K562 (cell line): Measurements from ENCODE around the gene TREX2. TPM values are rescaled to one million over a fixed set of nuclear protein-coding genes. Genes with fewer than 3 reads are reported as not detected.

Source experiments
- ATAC-seq: fragments of 200-7000 bp; cut with Tn5 transposase; 3 replicates; pipeline ENCODE4 v1.9.1; 2020; ENCODE audit warnings: moderate library complexity
- BruUV-seq: library from RNA; stranded (reverse); fragments of 400-500 nt; replicated peaks from 2 replicates; lab custom pipeline; 2021; lab: Mats Ljungman, UMichigan
- CTCF ChIA-PET: fragments of 300-600 bp; formaldehyde crosslinking; extraction: SDS; loops from one replicate; lab custom pipeline; 2021; ENCODE audit warnings: low intra/inter-chr PET ratio; lab: Yijun Ruan, JAX
- POLR2A ChIA-PET: fragments of 300-600, 350-650 bp; sonication (Branson Sonifier 250); formaldehyde crosslinking; extraction: SDS; loops from one replicate; lab custom pipeline; 2021; ENCODE audit warnings: antibody characterized with exemption, inconsistent platforms; lab: Yijun Ruan, JAX
- DNase-seq, 4 experiments: peaks; one replicate each; pipeline versions ENCODE4 v3.0.0 to v3.0.0-alpha.2; 2011 to 2018; ENCODE audit warnings: low spot score in 3 of 4, mixed read lengths in 3 of 4; ENCODE audit errors: extremely low read depth in 1 of 4
- FAIRE-seq: peaks from 2 replicates; lab custom pipeline; 2011; peaks lifted over from hg19 to GRCh38; lab: Jason Lieb, UNC
- H2AFZ ChIP-seq: 2 replicates; pipeline ENCODE4 v1.6.0; 2011; ENCODE audit warnings: low read depth, low read length, control low read depth, inconsistent platforms
- H3K27ac ChIP-seq: fragments of 200-600 bp; 3 replicates; pipeline ENCODE4 v1.8.0; 2011; ENCODE audit warnings: low read depth, mild to moderate bottlenecking, control low read depth, inconsistent platforms, low read length, moderate library complexity, mixed read lengths; ENCODE audit errors: extremely low read depth
- H3K27me3 ChIP-seq, 2 experiments: fragments of 300-600 bp in 1 of 2; 2 replicates in 1 of 2; 3 replicates in 1 of 2; pipeline versions ENCODE4 v1.6.0 to v1.8.0; 2011; ENCODE audit warnings: inconsistent platforms in 2 of 2, low read length in 2 of 2, mild to moderate bottlenecking in 1 of 2, mixed read lengths in 1 of 2, moderate library complexity in 1 of 2; ENCODE audit not compliant: control insufficient read depth in 2 of 2, insufficient read depth in 2 of 2
- H3K36me3 ChIP-seq: fragments of 300-600 bp; 3 replicates; pipeline ENCODE4 v1.8.0; 2011; ENCODE audit warnings: mild to moderate bottlenecking, low read length, inconsistent platforms; ENCODE audit not compliant: control insufficient read depth, insufficient read depth
- H3K4me1 ChIP-seq, 2 experiments: fragments of 200-600 bp in 1 of 2; replicated peaks in 1 of 2; 2 replicates in 1 of 2; 3 replicates in 1 of 2; pipeline versions ENCODE4 v1.5.1 to v1.8.0; 2011; ENCODE audit warnings: inconsistent platforms in 2 of 2, low read length in 2 of 2, mild to moderate bottlenecking in 1 of 2, mixed read lengths in 1 of 2, moderate library complexity in 1 of 2; ENCODE audit not compliant: control insufficient read depth in 2 of 2, insufficient read depth in 2 of 2
- H3K4me2 ChIP-seq: 2 replicates; pipeline ENCODE4 v1.6.1; 2011; ENCODE audit warnings: low read length, control low read depth, inconsistent platforms, mixed read lengths; ENCODE audit not compliant: insufficient read depth
- H3K4me3 ChIP-seq: fragments of 200-600 bp; sonication (generic), shearing (Covaris generic); 2 replicates; pipeline ENCODE4 v1.5.1; 2016; ENCODE audit warnings: control low read depth, inconsistent platforms
- H3K79me2 ChIP-seq: fragments of 200-600 bp; 3 replicates; pipeline ENCODE4 v1.8.0; 2011; ENCODE audit warnings: low read length, inconsistent platforms; ENCODE audit not compliant: control insufficient read depth, insufficient read depth
- H3K9ac ChIP-seq, 2 experiments: 2 replicates each; pipeline versions ENCODE4 v1.6.0 to v1.6.1; 2011; ENCODE audit warnings: low read depth in 2 of 2, low read length in 2 of 2, control low read depth in 1 of 2, inconsistent platforms in 1 of 2, mild to moderate bottlenecking in 1 of 2, mixed read lengths in 1 of 2; ENCODE audit not compliant: insufficient read depth in 1 of 2
- H3K9me1 ChIP-seq: one replicate; pipeline ENCODE4 v1.6.0; 2011; ENCODE audit warnings: inconsistent platforms, mild to moderate bottlenecking, low read length, moderate library complexity; ENCODE audit not compliant: control insufficient read depth, insufficient read depth
- H3K9me3 ChIP-seq: replicated peaks from 2 replicates; pipeline ENCODE4 v1.5.1; 2011; ENCODE audit warnings: low read depth, low read length, inconsistent platforms; ENCODE audit not compliant: control insufficient read depth, insufficient read depth
- H4K20me1 ChIP-seq: replicated peaks from 2 replicates; pipeline ENCODE4 v1.6.1; 2011; ENCODE audit warnings: low read length, inconsistent platforms, mixed read lengths; ENCODE audit not compliant: control insufficient read depth, insufficient read depth
- CHD2 ChIP-seq: IDR thresholded peaks from 2 replicates; pipeline ENCODE4 v1.6.1; 2011; ENCODE audit warnings: low read depth, low read length
- EP400 ChIP-seq: fragments of 450-650 bp; IDR thresholded peaks from 2 replicates; pipeline ENCODE4 v1.6.1; 2017; ENCODE audit warnings: antibody characterized with exemption, mild to moderate bottlenecking, moderate library complexity
- MAZ ChIP-seq, 2 experiments: fragments of 450-650 bp in 1 of 2; sonication (generic) in 1 of 2; formaldehyde crosslinking; IDR thresholded peaks in 1 of 2; conservative IDR thresholded peaks in 1 of 2; 2 replicates each; pipeline versions ENCODE4 v1.4.0 to v1.5.0; 2020; ENCODE audit warnings: mild to moderate bottlenecking in 1 of 2, missing genetic modification reagents in 1 of 2
- ZNF239 ChIP-seq: fragments of 250-450 bp; sonication (Bioruptor Pico); IDR thresholded peaks from 2 replicates; pipeline ENCODE4 v1.4.0; 2020; ENCODE audit warnings: mild to moderate bottlenecking
- ZNF668 ChIP-seq: fragments of 250-450 bp; sonication (Bioruptor Pico); IDR thresholded peaks from 2 replicates; pipeline ENCODE4 v1.8.0; 2022; ENCODE audit warnings: mild to moderate bottlenecking, inconsistent platforms
- ZNF764 ChIP-seq: fragments of 250-450 bp; sonication (Bioruptor Pico); IDR thresholded peaks from 2 replicates; pipeline ENCODE4 v1.4.0; 2020; ENCODE audit warnings: low read depth, mild to moderate bottlenecking, moderate library complexity
- ZNF77 ChIP-seq: fragments of 250-450 bp; sonication (Bioruptor Pico); IDR thresholded peaks from 2 replicates; pipeline ENCODE4 v1.5.0; 2020
- WGBS: fragments of 100-300 bp; shearing (Covaris generic); methylation state at CpG from one replicate; pipeline ENCODE4 v1.1.6; 2016; ENCODE audit warnings: low coverage, mixed read lengths; ENCODE audit not compliant: insufficient coverage; ENCODE audit errors: missing lambda C conversion rate; 5-methylcytosine and 5-hydroxymethylcytosine counted together
- in situ Hi-C: fragments of 300-500 bp; cut with MboI; formaldehyde crosslinking; loops from 4 replicates; pipeline ENCODE4 v1.15.0; 2018; ENCODE audit warnings: inconsistent platforms, mixed read lengths
- intact Hi-C: fragments of 100-400 bp; cut with micrococcal nuclease; formaldehyde crosslinking; loops from 2 replicates; pipeline ENCODE4 v1.14.2; 2022
- polyA plus RNA-seq, 8 experiments: library from polyadenylated mRNA; depleted of rRNA in 4 of 8; stranded (reverse) in 5 of 8; unstranded in 3 of 8; fragments of >200 nt; fragmentation: Nextera tagmentation in 2 of 8; fragmentation: Illumina TruSeq in 1 of 8; extraction: Ambion mirVana in 2 of 8; extraction: Trizol in 1 of 8; gene quantifications; 2 replicates each; pipeline versions ENCODE4 v1.2.1 to v1.2.3, GENCODE V29; 2011 to 2014; ENCODE audit warnings: inconsistent platforms in 1 of 8, missing spikeins in 1 of 8
- total RNA-seq, 7 experiments: library from RNA; depleted of rRNA in 6 of 7; stranded (reverse); fragments of >200 nt in 6 of 7; fragmentation: Illumina TruSeq in 2 of 7; extraction: Trizol in 2 of 7; gene quantifications; 2 replicates each; pipeline versions ENCODE4 v1.2.1 to v1.2.3, GENCODE V29; 2011 to 2021; ENCODE audit warnings: low replicate concordance in 1 of 7
- TF ChIP-seq, protein P1 (sequence below): fragments of 450-650 bp; formaldehyde crosslinking; conservative IDR thresholded peaks from 2 replicates; pipeline ENCODE4 v1.4.0; 2022; ENCODE audit warnings: mild to moderate bottlenecking, missing genetic modification characterization

TREX2 gene
- total and polyA plus RNA-seq, 9 of the 15 experiments (the other 6 are each of a cell fraction or from before 2014, with no cell fraction given), result 0.07 to 1.5 (median 0.33) TPM; not detected in 2

DNA sequence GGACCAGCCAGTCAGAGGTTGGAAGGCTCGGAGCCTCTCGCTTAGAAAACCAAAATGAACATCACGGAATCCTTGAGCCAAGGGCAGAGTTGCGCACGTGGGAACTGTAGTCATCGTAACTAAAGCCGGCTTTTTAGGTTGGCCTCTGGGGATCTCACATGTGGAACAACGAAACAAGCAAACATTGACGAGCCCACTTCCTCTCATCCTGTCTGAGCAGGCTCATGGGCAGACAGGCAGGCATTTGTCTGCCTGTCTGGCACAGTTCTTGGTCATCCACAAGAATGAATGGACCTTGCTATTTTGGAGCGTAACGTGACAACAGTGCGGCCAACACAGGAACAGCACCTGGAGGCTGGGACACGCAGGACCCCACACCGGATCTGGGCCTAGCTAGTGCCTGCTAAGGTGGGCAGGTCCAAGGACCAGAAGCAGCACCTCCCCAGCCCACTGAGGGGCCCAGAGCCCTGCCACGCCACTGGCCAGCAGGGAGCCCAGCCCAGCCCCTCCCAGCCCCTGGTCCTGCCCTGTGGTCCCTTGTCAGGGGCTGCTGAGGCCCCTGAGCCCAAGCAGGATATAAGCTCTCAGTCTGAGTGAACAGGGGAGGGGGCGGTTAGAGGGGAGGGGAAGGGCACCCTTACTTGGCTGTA is 9.2 kb upstream of the TREX2 start:
- TF ChIP-seq ZNF668 (CRISPR knock-in tag), result no peak
- TF ChIP-seq EP400, result no peak
- no peak for TF ChIP-seq ZNF764 (CRISPR knock-in tag)
- TF ChIP-seq, all 486 proteins: peak for 0
- DNase-seq (no peak), FAIRE-seq (no peak), ATAC-seq (no peak)
- H3K4me1 ChIP-seq, result peaks cover 0 to 5% of the 10 kb centered on the region in 2 experiments; a peak in 1 of 5 replicates
- H3K4me2 ChIP-seq, result no peak overlapping the region
- in situ Hi-C loops, result no loop called here
- no peak overlapping the region for H3K27ac ChIP-seq
- CTCF ChIA-PET, result no interaction called here
- H2AFZ ChIP-seq, result no peak overlapping the region
- BruUV-seq, result no TSS peak
- no peaks in the 10 kb centered on the region for H3K9me1 ChIP-seq
- no peaks in the 10 kb centered on the region for H3K9me3 ChIP-seq
- peaks cover 69% of the 10 kb centered on the region; the same call in 2 of the 3 replicates for H3K36me3 ChIP-seq
- POLR2A ChIA-PET, result interaction anchor here (0.5 to 1.0 kb wide), 2 partner anchors 12 to 126 kb away, joined by 3 read pairs; no protein-coding TSS in a partner anchor
- no peaks in the 10 kb centered on the region for H3K79me2 ChIP-seq
- intact Hi-C loops, result no loop called here
- H3K9ac ChIP-seq, result no peak overlapping the region
- H4K20me1 ChIP-seq, result no peaks in the 10 kb centered on the region
- no peak overlapping the region for H3K4me3 ChIP-seq
- no peaks in the 10 kb centered on the region for H3K27me3 ChIP-seq
- WGBS, result 97% methylated on average over 11 of the region's 16 CpGs

DNA sequence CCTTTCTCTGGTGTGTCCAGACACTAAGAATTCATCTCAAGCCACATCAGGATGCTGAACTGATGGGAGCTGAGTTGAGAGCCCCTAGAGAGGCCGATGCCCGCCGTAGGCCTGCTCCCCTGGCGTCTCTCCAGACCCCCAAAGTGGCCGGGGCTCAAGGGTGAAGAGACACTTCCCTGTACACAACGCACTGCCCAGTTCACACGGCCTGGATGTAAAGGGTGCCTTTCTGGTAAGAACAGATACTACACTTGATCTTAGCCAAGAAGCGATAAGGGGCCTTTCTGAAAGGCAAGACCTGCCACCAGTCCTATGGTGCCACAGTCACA is 5.1 kb upstream of the TREX2 start:
- Histone ChIP-seq H3K9ac (no peak overlapping the region), H3K36me3 (peaks cover 44% of the 10 kb centered on the region; the same call in 2 of the 3 replicates), H4K20me1 (no peaks in the 10 kb centered on the region), H3K4me1 (peaks cover 0 to 22% of the 10 kb centered on the region in 2 experiments; a peak in 2 of 5 replicates), H3K9me3 (no peaks in the 10 kb centered on the region), H3K27ac (no peak overlapping the region), H2AFZ (no peak overlapping the region), H3K79me2 (no peaks in the 10 kb centered on the region), H3K9me1 (no peaks in the 10 kb centered on the region), H3K4me2 (no peak overlapping the region), H3K27me3 (no peaks in the 10 kb centered on the region), H3K4me3 (no peak overlapping the region)
- no peak for FAIRE-seq
- DNase-seq, result no peak
- ChIA-PET POLR2A (no interaction called here), CTCF (no interaction called here)
- ATAC-seq, result no peak
- 75% methylated on average over 3 of the region's 8 CpGs for WGBS
- no TSS peak for BruUV-seq
- in situ Hi-C loops (no loop called here), intact Hi-C loops (no loop called here)
- TF ChIP-seq MAZ (CRISPR knock-in tag; conservative IDR thresholded peaks at IDR 0.05 in 1 of 2, IDR thresholded peaks at IDR 0.05 in 1 of 2), result no peak
- no peak for TF ChIP-seq ZNF239 (CRISPR knock-in tag)
- TF ChIP-seq ZNF77 (CRISPR knock-in tag), result no peak
- TF ChIP-seq CHD2, result no peak
- TF ChIP-seq, protein P1, sequence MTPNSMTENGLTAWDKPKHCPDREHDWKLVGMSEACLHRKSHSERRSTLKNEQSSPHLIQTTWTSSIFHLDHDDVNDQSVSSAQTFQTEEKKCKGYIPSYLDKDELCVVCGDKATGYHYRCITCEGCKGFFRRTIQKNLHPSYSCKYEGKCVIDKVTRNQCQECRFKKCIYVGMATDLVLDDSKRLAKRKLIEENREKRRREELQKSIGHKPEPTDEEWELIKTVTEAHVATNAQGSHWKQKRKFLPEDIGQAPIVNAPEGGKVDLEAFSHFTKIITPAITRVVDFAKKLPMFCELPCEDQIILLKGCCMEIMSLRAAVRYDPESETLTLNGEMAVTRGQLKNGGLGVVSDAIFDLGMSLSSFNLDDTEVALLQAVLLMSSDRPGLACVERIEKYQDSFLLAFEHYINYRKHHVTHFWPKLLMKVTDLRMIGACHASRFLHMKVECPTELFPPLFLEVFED (CRISPR knock-in tag), result no peak
